Lower lobe of right lung (tissue), 2 donors: ENCODE data around the gene MRPS12. TPM values are rescaled to one million over a fixed set of nuclear protein-coding genes. Genes with fewer than 3 reads are reported as not detected.
A peak's percentile ranks its signal among the peaks of the same experiment; 100 is the strongest.

Experiments used
- ATAC-seq, 2 donors: fragments of 200-7000 bp; cut with Tn5 transposase; one replicate each; pipeline ENCODE4 v1.9.1; 2020 to 2022; ENCODE audit warnings: mild to moderate bottlenecking in 2 of 2, moderate library complexity in 2 of 2
- DNase-seq: peaks from one replicate; pipeline ENCODE4 v3.0.0-alpha.2; 2020
- H3K27ac ChIP-seq: fragments of 200-600 bp; one replicate; pipeline ENCODE4 v1.8.0; 2022
- H3K27me3 ChIP-seq: fragments of 200-600 bp; one replicate; pipeline ENCODE4 v1.8.0; 2022; ENCODE audit warnings: low read depth
- H3K36me3 ChIP-seq: fragments of 200-600 bp; one replicate; pipeline ENCODE4 v1.8.0; 2022; ENCODE audit warnings: mild to moderate bottlenecking
- H3K4me1 ChIP-seq: fragments of 200-600 bp; one replicate; pipeline ENCODE4 v1.8.0; 2022
- H3K4me3 ChIP-seq: fragments of 200-600 bp; one replicate; pipeline ENCODE4 v1.8.0; 2022; ENCODE audit warnings: mild to moderate bottlenecking
- H3K9me3 ChIP-seq: fragments of 200-600 bp; one replicate; pipeline ENCODE4 v1.8.0; 2022
- CTCF ChIP-seq: fragments of 200-600 bp; IDR thresholded peaks from one replicate; pipeline ENCODE4 v1.8.0; 2022; ENCODE audit warnings: antibody characterized with exemption, mild to moderate bottlenecking
- intact Hi-C: fragments of 100-400 bp; cut with DNase I; formaldehyde crosslinking; loops from one replicate; pipeline ENCODE4 v1.11.0; 2022
- total RNA-seq: library from RNA; stranded (reverse); fragmentation: NEBNext Ultra II Directional; extraction: Animal tissue kit (Norgen Biotek cat#: 25700); gene quantifications from one replicate; pipeline ENCODE4 v1.2.1, GENCODE V29; 2021
- donor health status: DM: no; HTN: yes; CAD: no; lungs with severe emphysema.

Gene MRPS12
- total RNA-seq, 1 donor from 2014 or later = 25.9 TPM

DNA sequence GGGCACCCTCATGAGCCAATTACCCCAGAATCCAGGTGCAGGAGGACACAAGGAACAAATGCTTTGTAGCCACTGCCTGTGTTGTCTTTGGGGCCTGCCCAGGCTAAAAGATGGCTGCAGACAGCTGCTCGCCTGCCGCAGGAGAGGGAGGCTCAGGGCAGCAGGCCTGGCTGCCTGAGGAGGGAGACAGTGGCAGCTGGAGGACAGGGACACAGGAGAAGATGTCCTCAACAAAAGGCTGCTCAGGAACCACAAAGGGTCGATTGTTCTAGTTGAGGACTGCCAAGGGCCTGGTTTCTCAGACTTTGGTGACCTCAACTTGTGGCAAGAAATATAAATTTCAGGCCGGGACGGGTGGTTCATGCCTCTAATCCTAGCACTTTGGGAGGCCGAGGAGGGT lies 39.0 kb upstream of the MRPS12 start:
- no peak for TF ChIP-seq CTCF
- H3K4me1 ChIP-seq = peaks cover 12% of the 10 kb centered on the region
- H3K9me3 ChIP-seq = no peaks in the 10 kb centered on the region
- intact Hi-C loops = no loop called here
- no peak overlapping the region for H3K27ac ChIP-seq
- ATAC-seq (no peak), DNase-seq (no peak)
- no peak overlapping the region for H3K4me3 ChIP-seq
- no peaks in the 10 kb centered on the region for H3K27me3 ChIP-seq
- peaks cover 59% of the 10 kb centered on the region for H3K36me3 ChIP-seq

GRCh38 chr19:38892841-38893240 lies 37.9 kb upstream of the MRPS12 start:
- H3K36me3 ChIP-seq = peaks cover 53% of the 10 kb centered on the region
- intact Hi-C loops = no loop called here
- peak overlapping the region; percentile 32 for H3K27ac ChIP-seq
- H3K9me3 ChIP-seq = no peaks in the 10 kb centered on the region
- no peak for TF ChIP-seq CTCF
- H3K4me3 ChIP-seq = no peak overlapping the region
- peaks cover 14% of the 10 kb centered on the region for H3K4me1 ChIP-seq
- DNase-seq = no peak
- H3K27me3 ChIP-seq = no peaks in the 10 kb centered on the region
- ATAC-seq = no peak

- peaks cover 20% of the 10 kb centered on the region for H3K4me1 ChIP-seq
- no peaks in the 10 kb centered on the region for H3K9me3 ChIP-seq
- no peak for TF ChIP-seq CTCF
- DNase-seq (no peak), ATAC-seq (peak in 1 of 2 donors; percentile 17)
- H3K4me3 ChIP-seq = no peak overlapping the region
- intact Hi-C loops = no loop called here
- peaks cover 48% of the 10 kb centered on the region for H3K36me3 ChIP-seq
- H3K27ac ChIP-seq = peak overlapping the region; percentile 32
- no peaks in the 10 kb centered on the region for H3K27me3 ChIP-seq
Measured at GRCh38 chr19:38893341-38893771, 37.4 kb upstream of the MRPS12 start.

GRCh38 chr19:38894968-38895367 lies 35.8 kb upstream of the MRPS12 start:
- ATAC-seq = no peak
- Histone ChIP-seq H3K27me3 (no peaks in the 10 kb centered on the region), H3K36me3 (peaks cover 32% of the 10 kb centered on the region), H3K9me3 (no peaks in the 10 kb centered on the region), H3K4me1 (peaks cover 25% of the 10 kb centered on the region), H3K4me3 (no peak overlapping the region), H3K27ac (no peak overlapping the region)
- intact Hi-C loops = no loop called here
- DNase-seq = no peak
- no peak for TF ChIP-seq CTCF

DNA sequence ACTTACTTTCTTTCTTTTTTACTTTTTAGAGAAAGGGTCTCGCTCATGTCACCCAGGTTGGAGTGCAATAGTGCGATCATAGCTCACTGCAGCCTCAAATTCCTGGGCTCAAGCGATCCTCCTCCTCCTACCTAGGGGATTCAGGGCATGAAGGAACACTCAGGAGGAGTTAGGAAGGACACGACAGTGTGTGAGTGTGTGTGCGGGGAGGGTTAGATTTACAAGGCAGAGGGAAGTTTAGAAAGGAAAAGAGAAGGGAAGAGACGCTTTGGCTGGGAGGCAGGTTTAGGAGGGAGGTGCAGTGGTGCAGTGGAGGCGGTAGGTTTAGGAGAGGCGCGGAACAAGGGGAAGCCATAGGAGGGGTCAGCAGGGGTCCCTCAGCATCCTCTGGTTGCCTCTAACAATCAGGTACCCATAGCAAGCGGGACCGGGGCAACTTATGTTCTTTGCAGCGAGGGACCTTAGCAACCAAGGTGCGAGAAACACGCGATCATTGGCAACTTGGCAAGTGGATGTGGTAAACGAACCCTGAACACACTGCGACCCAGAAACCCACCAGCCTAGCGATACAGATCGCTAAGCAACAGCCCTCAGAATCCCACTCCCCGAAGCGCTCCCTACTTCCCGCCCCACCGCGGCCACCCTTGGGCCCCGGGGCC lies 31.8 kb upstream of the MRPS12 start:
- Histone ChIP-seq H3K4me3 (peak overlapping the region; percentile 74), H3K36me3 (no peaks in the 10 kb centered on the region), H3K27ac (peak overlapping the region; percentile 89), H3K9me3 (no peaks in the 10 kb centered on the region), H3K27me3 (no peaks in the 10 kb centered on the region), H3K4me1 (peaks cover 29% of the 10 kb centered on the region)
- peak; percentile 0 to 3 for ATAC-seq
- intact Hi-C loops = no loop called here
- no peak for TF ChIP-seq CTCF
- DNase-seq = no peak
